GM19372 (cell line): ENCODE measurements around the gene MAP4.
"Not testable (repeated sequence)": the region's sequence is repeated elsewhere in the genome, so short reads cannot be mapped to it uniquely, and the experiment has no call there.

Experiments
- ATAC-seq: cut with Tn5 transposase; IDR thresholded peaks from one replicate; pipeline ENCODE4 v1.9.1; 2021; ENCODE audit warnings: mild to moderate bottlenecking, low read depth, moderate library complexity; ENCODE audit not compliant: unreplicated experiment

Gene MAP4

GRCh38 chr3:47897954-47898353 is 118.3 kb downstream of the MAP4 start:
- no peak for ATAC-seq

- no peak for ATAC-seq
These were observed 119.5 kb downstream of the MAP4 start for GRCh38 chr3:47896736-47897135.

GRCh38 chr3:47895241-47895640 is 121.0 kb downstream of the MAP4 start:
- ATAC-seq: no peak

GRCh38 chr3:47892286-47893040 is 123.8 kb downstream of the MAP4 start:
- ATAC-seq: no peak

- ATAC-seq: no peak
These were observed 124.6 kb downstream of the MAP4 start for GRCh38 chr3:47891613-47892005.

- no peak for ATAC-seq
These were observed 125.2 kb downstream of the MAP4 start for GRCh38 chr3:47890828-47891612.

- ATAC-seq: no peak
These were observed 125.9 kb downstream of the MAP4 start for GRCh38 chr3:47890126-47890827.

- ATAC-seq: no peak
These were observed 127.0 kb downstream of the MAP4 start for GRCh38 chr3:47888986-47889757.

- not testable (repeated sequence) for ATAC-seq
These were observed 128.2 kb downstream of the MAP4 start for GRCh38 chr3:47887991-47888390.

GRCh38 chr3:47885168-47885567 is 131.0 kb downstream of the MAP4 start:
- ATAC-seq: no peak

- ATAC-seq: no peak
These were observed 131.6 kb downstream of the MAP4 start for GRCh38 chr3:47884603-47885002.

- no peak for ATAC-seq
These were observed 133.9 kb downstream of the MAP4 start for GRCh38 chr3:47882338-47882737.

GRCh38 chr3:47877719-47878118 is 138.5 kb downstream of the MAP4 start:
- ATAC-seq: no peak

GRCh38 chr3:47877290-47877689 is 138.9 kb downstream of the MAP4 start:
- ATAC-seq: no peak

- ATAC-seq: no peak
These were observed 141.3 kb downstream of the MAP4 start for GRCh38 chr3:47874913-47875312.

- ATAC-seq: no peak
These were observed 141.8 kb downstream of the MAP4 start for GRCh38 chr3:47874438-47874837.

- no peak for ATAC-seq
These were observed 143.3 kb downstream of the MAP4 start for GRCh38 chr3:47872916-47873315.

- no peak for ATAC-seq
These were observed 144.8 kb downstream of the MAP4 start for GRCh38 chr3:47871389-47871788.

- no peak for ATAC-seq
These were observed 145.4 kb downstream of the MAP4 start for GRCh38 chr3:47870702-47871260.

GRCh38 chr3:47870156-47870555 is 146.1 kb downstream of the MAP4 start:
- no peak for ATAC-seq
